Measurements from ENCODE around the gene PCGF1. TPM values are rescaled to one million over a fixed set of nuclear protein-coding genes. Genes with fewer than 3 reads are reported as not detected.
"Not testable (repeated sequence)": the region's sequence is repeated elsewhere in the genome, so short reads cannot be mapped to it uniquely, and the experiment has no call there.

PCGF1 gene
- total and polyA plus RNA-seq, 2 of the 4 experiments (the other 2 are of a cell fraction), result 23.4 to 31.4 TPM

GRCh38 chr2:74470742-74471141 lies 36.8 kb downstream of the PCGF1 start:
- CTCF ChIA-PET; H3K4me2 ChIP-seq (ENCODE audit: low read depth, low read length); H3K4me1 ChIP-seq (ENCODE audit: control insufficient read depth, insufficient read depth, low read length); H2BK20ac ChIP-seq (ENCODE audit: low read depth, low read length); H4K8ac ChIP-seq (ENCODE audit: low read depth in 2 of 2, low read length in 2 of 2); H3K4ac ChIP-seq (ENCODE audit: low read depth, low read length); intact Hi-C loops (cut with micrococcal nuclease); ATAC-seq (ENCODE audit: low read depth); H4K91ac ChIP-seq (ENCODE audit: insufficient read depth, low read depth, low read length); H2AK9ac ChIP-seq (replicated peaks; ENCODE audit: low read depth, low read length, poor library complexity); H4K20me1 ChIP-seq (ENCODE audit: insufficient read depth, low read length); H3K9me1 ChIP-seq (ENCODE audit: insufficient read depth, low read length); H3K23ac ChIP-seq (ENCODE audit: low read depth, low read length); H2BK120ac ChIP-seq (ENCODE audit: low read depth, low read length); H3K9ac ChIP-seq (ENCODE audit: low read depth, low read length); in situ Hi-C loops (cut with MboI; ENCODE audit: low sequenced_read_pairs); H2BK5ac ChIP-seq (ENCODE audit: low read depth, low read length, poor library complexity, severe bottlenecking); H2AFZ ChIP-seq (replicated peaks; ENCODE audit: low read length, poor library complexity); H3K14ac ChIP-seq (replicated peaks; ENCODE audit: low read depth, low read length); H3K56ac ChIP-seq (ENCODE audit: extremely low read depth, insufficient read depth, low read length); DNase-seq; H3K27ac ChIP-seq (ENCODE audit: insufficient read depth, low read length); POLR2A ChIA-PET (ENCODE audit: unreplicated experiment); H2BK15ac ChIP-seq (ENCODE audit: low read depth, low read length); dilution Hi-C loops (cut with HindIII; ENCODE audit: low sequenced_read_pairs, unreplicated experiment); H3K27me3 ChIP-seq (ENCODE audit: control insufficient read depth, insufficient read depth, low read length); H4K5ac ChIP-seq (ENCODE audit: low read depth, low read length); H3K9me3 ChIP-seq (ENCODE audit: control insufficient read depth, insufficient read depth, low read length); H3K4me3 ChIP-seq (ENCODE audit: insufficient read depth, low read depth, low read length); H2AK5ac ChIP-seq (ENCODE audit: low read depth, low read length); BruUV-seq (replicated peaks); H3K18ac ChIP-seq (ENCODE audit: low read depth, low read length): not testable (repeated sequence)
- Histone ChIP-seq H3K79me1 (ENCODE audit: low read depth in 1 of 2, low read length in 2 of 2) (peaks cover 6 to 32% of the 10 kb centered on the region in 2 experiments; a peak in 3 of 4 replicates), H3K36me3 (ENCODE audit: control insufficient read depth, insufficient read depth, low read length) (peaks cover 15% of the 10 kb centered on the region)
- WGBS, 2 experiments (ENCODE audit: extremely low coverage in 2 of 2, insufficient read length in 1 of 2), result 92% methylated on average over 4 of the region's 12 CpGs; no CpG with 5 or more reads in 1 of the 2 experiments
